Liver (tissue), 3 donors: ENCODE data around the gene SMIM13.

Experiments used
- EGR1 ChIP-seq, 2 donors: IDR thresholded peaks; 2 replicates each; pipeline ENCODE4 v1.6.1; 2016 to 2018; ENCODE audit warnings: antibody characterized with exemption in 2 of 2, low read depth in 2 of 2
- GABPA ChIP-seq, 2 donors: IDR thresholded peaks in 1 of 2; conservative IDR thresholded peaks in 1 of 2; 2 replicates each; pipeline ENCODE4 v1.6.1; 2016; ENCODE audit warnings: antibody characterized with exemption in 2 of 2, mild to moderate bottlenecking in 1 of 2, moderate library complexity in 1 of 2
- HNF4A ChIP-seq, 2 donors: conservative IDR thresholded peaks; 2 replicates each; pipeline ENCODE4 v1.6.1; 2016; ENCODE audit warnings: antibody characterized with exemption in 2 of 2, mild to moderate bottlenecking in 2 of 2
- HNF4G ChIP-seq: IDR thresholded peaks from 2 replicates; pipeline ENCODE4 v1.6.1; 2016; ENCODE audit warnings: antibody characterized with exemption
- JUND ChIP-seq, 2 donors: IDR thresholded peaks; 2 replicates each; pipeline ENCODE4 v1.6.1; 2016; ENCODE audit warnings: antibody characterized with exemption in 2 of 2
- NR2F2 ChIP-seq: IDR thresholded peaks from 2 replicates; pipeline ENCODE4 v1.6.1; 2016; ENCODE audit warnings: antibody characterized with exemption
- RAD21 ChIP-seq, 2 donors: IDR thresholded peaks; 2 replicates each; pipeline ENCODE4 v1.6.1; 2016; ENCODE audit warnings: antibody characterized with exemption in 2 of 2, mild to moderate bottlenecking in 2 of 2
- SP1 ChIP-seq: IDR thresholded peaks from 2 replicates; pipeline ENCODE4 v1.6.1; 2018; ENCODE audit warnings: antibody characterized with exemption, mild to moderate bottlenecking
- TAF1 ChIP-seq: conservative IDR thresholded peaks from 2 replicates; pipeline ENCODE4 v1.6.1; 2016; ENCODE audit warnings: antibody characterized with exemption, mild to moderate bottlenecking
- YY1 ChIP-seq: IDR thresholded peaks from 2 replicates; pipeline ENCODE4 v1.6.1; 2016; ENCODE audit warnings: antibody characterized with exemption, mild to moderate bottlenecking
- TF ChIP-seq, protein P1 (sequence below): fragments of 150-350 bp; IDR thresholded peaks from 2 replicates; pipeline ENCODE4 v1.5.1; 2017; ENCODE audit warnings: improper control_type of control experiment, low read depth, low read length; ENCODE audit not compliant: missing input control
- TF ChIP-seq, protein P2 (sequence below): IDR thresholded peaks from 2 replicates; pipeline ENCODE4 v1.6.1; 2016; ENCODE audit warnings: antibody characterized with exemption
- TF ChIP-seq, protein P3 (sequence below): IDR thresholded peaks from 2 replicates; pipeline ENCODE4 v1.6.1; 2016; ENCODE audit warnings: antibody characterized with exemption, mild to moderate bottlenecking
- TF ChIP-seq, protein P4 (sequence below): IDR thresholded peaks from 2 replicates; pipeline ENCODE4 v1.6.1; 2016; ENCODE audit warnings: antibody characterized with exemption
- donor health status: healthy.
- donor health status: healthy.

DNA sequence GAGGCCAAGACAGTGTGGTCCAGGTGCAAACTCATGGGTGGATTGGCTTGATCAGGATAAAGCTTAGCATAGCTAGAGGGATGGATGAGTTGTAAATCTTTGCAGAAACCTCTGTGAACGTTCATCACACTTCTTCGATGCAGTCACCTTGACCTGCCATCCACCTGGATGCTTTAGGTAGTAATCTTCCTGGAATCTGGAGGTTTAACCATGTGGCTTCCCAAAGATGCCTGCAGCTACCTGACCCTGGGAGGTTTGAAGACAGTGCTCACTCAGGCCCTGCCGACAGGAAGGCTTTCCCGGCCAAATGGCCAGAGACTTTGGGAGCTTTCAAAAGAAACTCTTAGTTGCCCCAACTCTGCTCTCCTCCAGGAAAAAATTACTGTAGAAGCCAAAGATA lies 73.3 kb downstream of the SMIM13 start:
- no peak for TF ChIP-seq HNF4A (conservative IDR thresholded peaks at IDR 0.05)
- TF ChIP-seq, protein P1, sequence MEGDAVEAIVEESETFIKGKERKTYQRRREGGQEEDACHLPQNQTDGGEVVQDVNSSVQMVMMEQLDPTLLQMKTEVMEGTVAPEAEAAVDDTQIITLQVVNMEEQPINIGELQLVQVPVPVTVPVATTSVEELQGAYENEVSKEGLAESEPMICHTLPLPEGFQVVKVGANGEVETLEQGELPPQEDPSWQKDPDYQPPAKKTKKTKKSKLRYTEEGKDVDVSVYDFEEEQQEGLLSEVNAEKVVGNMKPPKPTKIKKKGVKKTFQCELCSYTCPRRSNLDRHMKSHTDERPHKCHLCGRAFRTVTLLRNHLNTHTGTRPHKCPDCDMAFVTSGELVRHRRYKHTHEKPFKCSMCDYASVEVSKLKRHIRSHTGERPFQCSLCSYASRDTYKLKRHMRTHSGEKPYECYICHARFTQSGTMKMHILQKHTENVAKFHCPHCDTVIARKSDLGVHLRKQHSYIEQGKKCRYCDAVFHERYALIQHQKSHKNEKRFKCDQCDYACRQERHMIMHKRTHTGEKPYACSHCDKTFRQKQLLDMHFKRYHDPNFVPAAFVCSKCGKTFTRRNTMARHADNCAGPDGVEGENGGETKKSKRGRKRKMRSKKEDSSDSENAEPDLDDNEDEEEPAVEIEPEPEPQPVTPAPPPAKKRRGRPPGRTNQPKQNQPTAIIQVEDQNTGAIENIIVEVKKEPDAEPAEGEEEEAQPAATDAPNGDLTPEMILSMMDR = no peak
- TF ChIP-seq, protein P2, sequence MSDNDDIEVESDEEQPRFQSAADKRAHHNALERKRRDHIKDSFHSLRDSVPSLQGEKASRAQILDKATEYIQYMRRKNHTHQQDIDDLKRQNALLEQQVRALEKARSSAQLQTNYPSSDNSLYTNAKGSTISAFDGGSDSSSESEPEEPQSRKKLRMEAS = no peak
- TF ChIP-seq, protein P3, sequence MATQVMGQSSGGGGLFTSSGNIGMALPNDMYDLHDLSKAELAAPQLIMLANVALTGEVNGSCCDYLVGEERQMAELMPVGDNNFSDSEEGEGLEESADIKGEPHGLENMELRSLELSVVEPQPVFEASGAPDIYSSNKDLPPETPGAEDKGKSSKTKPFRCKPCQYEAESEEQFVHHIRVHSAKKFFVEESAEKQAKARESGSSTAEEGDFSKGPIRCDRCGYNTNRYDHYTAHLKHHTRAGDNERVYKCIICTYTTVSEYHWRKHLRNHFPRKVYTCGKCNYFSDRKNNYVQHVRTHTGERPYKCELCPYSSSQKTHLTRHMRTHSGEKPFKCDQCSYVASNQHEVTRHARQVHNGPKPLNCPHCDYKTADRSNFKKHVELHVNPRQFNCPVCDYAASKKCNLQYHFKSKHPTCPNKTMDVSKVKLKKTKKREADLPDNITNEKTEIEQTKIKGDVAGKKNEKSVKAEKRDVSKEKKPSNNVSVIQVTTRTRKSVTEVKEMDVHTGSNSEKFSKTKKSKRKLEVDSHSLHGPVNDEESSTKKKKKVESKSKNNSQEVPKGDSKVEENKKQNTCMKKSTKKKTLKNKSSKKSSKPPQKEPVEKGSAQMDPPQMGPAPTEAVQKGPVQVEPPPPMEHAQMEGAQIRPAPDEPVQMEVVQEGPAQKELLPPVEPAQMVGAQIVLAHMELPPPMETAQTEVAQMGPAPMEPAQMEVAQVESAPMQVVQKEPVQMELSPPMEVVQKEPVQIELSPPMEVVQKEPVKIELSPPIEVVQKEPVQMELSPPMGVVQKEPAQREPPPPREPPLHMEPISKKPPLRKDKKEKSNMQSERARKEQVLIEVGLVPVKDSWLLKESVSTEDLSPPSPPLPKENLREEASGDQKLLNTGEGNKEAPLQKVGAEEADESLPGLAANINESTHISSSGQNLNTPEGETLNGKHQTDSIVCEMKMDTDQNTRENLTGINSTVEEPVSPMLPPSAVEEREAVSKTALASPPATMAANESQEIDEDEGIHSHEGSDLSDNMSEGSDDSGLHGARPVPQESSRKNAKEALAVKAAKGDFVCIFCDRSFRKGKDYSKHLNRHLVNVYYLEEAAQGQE = no peak
- no peak for TF ChIP-seq RAD21 (IDR thresholded peaks at IDR 0.05)
- no peak for TF ChIP-seq TAF1
- TF ChIP-seq EGR1 (IDR thresholded peaks at IDR 0.05; ENCODE audit: low read depth in 2 of 2) = no peak
- no peak for TF ChIP-seq HNF4G
- TF ChIP-seq YY1 = no peak
- TF ChIP-seq GABPA (IDR thresholded peaks at IDR 0.05 in 1 of 2, conservative IDR thresholded peaks at IDR 0.05 in 1 of 2) = no peak
- TF ChIP-seq, protein P4, sequence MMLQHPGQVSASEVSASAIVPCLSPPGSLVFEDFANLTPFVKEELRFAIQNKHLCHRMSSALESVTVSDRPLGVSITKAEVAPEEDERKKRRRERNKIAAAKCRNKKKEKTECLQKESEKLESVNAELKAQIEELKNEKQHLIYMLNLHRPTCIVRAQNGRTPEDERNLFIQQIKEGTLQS = no peak
- TF ChIP-seq NR2F2 = no peak
- no peak for TF ChIP-seq JUND (IDR thresholded peaks at IDR 0.05)
- TF ChIP-seq SP1 = no peak
